SK-N-SH (cell line): ENCODE results near the gene MILR1. TPM values are rescaled to one million over a fixed set of nuclear protein-coding genes. Genes with fewer than 3 reads are reported as not detected.

Experiments used
- CTCF ChIA-PET: fragments of 300-600, 350-600 bp; formaldehyde crosslinking; extraction: SDS; loops from one replicate; lab custom pipeline; 2021; lab: Yijun Ruan, JAX
- POLR2A ChIA-PET: fragments of 350-600 bp; sonication (Branson Sonifier 250); formaldehyde crosslinking; extraction: SDS; loops from one replicate; lab custom pipeline; 2020; ENCODE audit warnings: antibody characterized with exemption, inconsistent platforms; lab: Yijun Ruan, JAX
- DNase-seq: peaks from one replicate; pipeline ENCODE4 v3.0.0; 2012
- H2AFZ ChIP-seq: fragments of 200-600 bp; sonication (generic); 2 replicates; pipeline ENCODE4 v1.8.1; 2016; ENCODE audit warnings: antibody characterized with exemption, mild to moderate bottlenecking, low read depth
- H3F3A ChIP-seq: fragments of 200-600 bp; sonication (generic); replicated peaks from 2 replicates; pipeline ENCODE3; 2016; ENCODE audit warnings: antibody characterized with exemption, mild to moderate bottlenecking; ENCODE audit not compliant: insufficient read depth
- H3K27ac ChIP-seq, 2 experiments: fragments of 200-500 bp in 1 of 2; fragments of 200-600 bp in 1 of 2; sonication (Bioruptor generic) in 1 of 2; sonication (generic), shearing (Covaris generic) in 1 of 2; 2 replicates each; pipeline versions ENCODE4 v1.5.1 to v1.6.1; 2014 to 2016; ENCODE audit warnings: low read depth in 2 of 2, inconsistent platforms in 1 of 2, low read length in 1 of 2, mild to moderate bottlenecking in 1 of 2, mixed read lengths in 1 of 2
- H3K27me3 ChIP-seq: fragments of 200-600 bp; sonication (generic), shearing (Covaris generic); 2 replicates; pipeline ENCODE4 v1.6.1; 2016; ENCODE audit warnings: mixed run types; ENCODE audit not compliant: insufficient read depth
- H3K36me3 ChIP-seq, 2 experiments: fragments of 200-500 bp in 1 of 2; fragments of 200-600 bp in 1 of 2; sonication (Bioruptor generic) in 1 of 2; sonication (generic) in 1 of 2; replicated peaks in 1 of 2; 2 replicates each; pipeline versions ENCODE3 to v1.5.1; 2014 to 2016; ENCODE audit warnings: low read length in 1 of 2, mild to moderate bottlenecking in 1 of 2; ENCODE audit not compliant: insufficient read depth in 2 of 2, control insufficient read depth in 1 of 2
- H3K4me1 ChIP-seq, 2 experiments: fragments of 200-500 bp in 1 of 2; fragments of 200-600 bp in 1 of 2; sonication (Bioruptor generic) in 1 of 2; sonication (generic), shearing (Covaris generic) in 1 of 2; 2 replicates each; pipeline versions ENCODE4 v1.5.1 to v1.6.1; 2014 to 2016; ENCODE audit warnings: low read depth in 1 of 2, low read length in 1 of 2, mixed run types in 1 of 2; ENCODE audit not compliant: insufficient read depth in 2 of 2, control insufficient read depth in 1 of 2
- H3K4me2 ChIP-seq: fragments of 200-600 bp; sonication (generic), shearing (Covaris generic); 2 replicates; pipeline ENCODE4 v1.6.1; 2017; ENCODE audit warnings: mixed run types
- H3K4me3 ChIP-seq, 2 experiments: fragments of 200-500 bp in 1 of 2; fragments of 200-600 bp in 1 of 2; sonication (Bioruptor generic) in 1 of 2; sonication (generic), shearing (Covaris generic) in 1 of 2; 2 replicates each; pipeline versions ENCODE4 v1.5.1 to v1.8.1; 2014 to 2016; ENCODE audit warnings: low read depth in 2 of 2, inconsistent platforms in 1 of 2, low read length in 1 of 2, mild to moderate bottlenecking in 1 of 2, mixed read lengths in 1 of 2, moderate library complexity in 1 of 2
- H3K79me2 ChIP-seq: fragments of 200-600 bp; sonication (generic); 2 replicates; pipeline ENCODE4 v1.8.1; 2017; ENCODE audit warnings: mild to moderate bottlenecking; ENCODE audit not compliant: insufficient read depth
- H3K9ac ChIP-seq: fragments of 200-600 bp; sonication (generic); 2 replicates; pipeline ENCODE4 v1.6.1; 2017; ENCODE audit warnings: mixed run types
- H3K9me2 ChIP-seq: fragments of 200-600 bp; sonication (generic); 2 replicates; pipeline ENCODE4 v1.6.1; 2017; ENCODE audit warnings: mixed run types
- H3K9me3 ChIP-seq: fragments of 200-600 bp; sonication (generic); 2 replicates; pipeline ENCODE4 v1.6.1; 2017; ENCODE audit warnings: mixed run types, mild to moderate bottlenecking, moderate library complexity
- H4K20me1 ChIP-seq: fragments of 200-600 bp; sonication (generic); 2 replicates; pipeline ENCODE4 v1.6.1; 2017; ENCODE audit warnings: mild to moderate bottlenecking, mixed run types; ENCODE audit not compliant: insufficient read depth
- CHD2 ChIP-seq: fragments of 150-350 bp; IDR thresholded peaks from 2 replicates; pipeline ENCODE4 v1.6.1; 2018; ENCODE audit warnings: low read length; ENCODE audit not compliant: partially characterized antibody
- ELF1 ChIP-seq: IDR thresholded peaks from 2 replicates; pipeline ENCODE4 v1.4.0; 2012
- EP300 ChIP-seq, 2 experiments: IDR thresholded peaks; 2 replicates each; pipeline versions ENCODE4 v1.4.0 to v1.6.1; 2012; ENCODE audit warnings: borderline replicate concordance in 1 of 2, low read depth in 1 of 2, low read length in 1 of 2
- JUND ChIP-seq: IDR thresholded peaks from 2 replicates; pipeline ENCODE4 v1.4.0; 2012
- MEF2A ChIP-seq: IDR thresholded peaks from 2 replicates; pipeline ENCODE4 v1.4.0; 2012; ENCODE audit warnings: low read depth, borderline replicate concordance
- NRF1 ChIP-seq: IDR thresholded peaks from 2 replicates; pipeline ENCODE4 v1.6.1; 2012; ENCODE audit warnings: low read depth, mild to moderate bottlenecking, low read length
- RFX5 ChIP-seq: IDR thresholded peaks from 2 replicates; pipeline ENCODE4 v1.6.1; 2012; ENCODE audit warnings: mild to moderate bottlenecking, improper control_type of control experiment, low read length
- YY1 ChIP-seq: IDR thresholded peaks from 2 replicates; pipeline ENCODE4 v1.4.0; 2012; ENCODE audit warnings: low read depth, mild to moderate bottlenecking
- WGBS: methylation state at CpG from one replicate; pipeline ENCODE4 v1.1.6; 2017; ENCODE audit warnings: low lambda C conversion rate; 5-methylcytosine and 5-hydroxymethylcytosine counted together
- polyA plus RNA-seq, 3 experiments: library from polyadenylated mRNA; depleted of rRNA; stranded (reverse); fragments of >200 nt; gene quantifications; 2 replicates each; pipeline ENCODE4 v1.2.3, GENCODE V29; 2012
- TF ChIP-seq, protein P1 (sequence below): fragments of 150-350 bp; IDR thresholded peaks from 2 replicates; pipeline ENCODE4 v1.6.1; 2017; ENCODE audit warnings: antibody characterized with exemption, low read length, low read depth, borderline replicate concordance
- TF ChIP-seq, protein P2 (sequence below): IDR thresholded peaks from 2 replicates; pipeline ENCODE4 v1.4.0; 2012; ENCODE audit warnings: low read depth, borderline replicate concordance
- TF ChIP-seq, protein P3 (sequence below): IDR thresholded peaks from 2 replicates; pipeline ENCODE4; 2012

MILR1 gene
- polyA plus RNA-seq, 1 of the 3 experiments (the other 2 are of a cell fraction) = 4.9 TPM

DNA sequence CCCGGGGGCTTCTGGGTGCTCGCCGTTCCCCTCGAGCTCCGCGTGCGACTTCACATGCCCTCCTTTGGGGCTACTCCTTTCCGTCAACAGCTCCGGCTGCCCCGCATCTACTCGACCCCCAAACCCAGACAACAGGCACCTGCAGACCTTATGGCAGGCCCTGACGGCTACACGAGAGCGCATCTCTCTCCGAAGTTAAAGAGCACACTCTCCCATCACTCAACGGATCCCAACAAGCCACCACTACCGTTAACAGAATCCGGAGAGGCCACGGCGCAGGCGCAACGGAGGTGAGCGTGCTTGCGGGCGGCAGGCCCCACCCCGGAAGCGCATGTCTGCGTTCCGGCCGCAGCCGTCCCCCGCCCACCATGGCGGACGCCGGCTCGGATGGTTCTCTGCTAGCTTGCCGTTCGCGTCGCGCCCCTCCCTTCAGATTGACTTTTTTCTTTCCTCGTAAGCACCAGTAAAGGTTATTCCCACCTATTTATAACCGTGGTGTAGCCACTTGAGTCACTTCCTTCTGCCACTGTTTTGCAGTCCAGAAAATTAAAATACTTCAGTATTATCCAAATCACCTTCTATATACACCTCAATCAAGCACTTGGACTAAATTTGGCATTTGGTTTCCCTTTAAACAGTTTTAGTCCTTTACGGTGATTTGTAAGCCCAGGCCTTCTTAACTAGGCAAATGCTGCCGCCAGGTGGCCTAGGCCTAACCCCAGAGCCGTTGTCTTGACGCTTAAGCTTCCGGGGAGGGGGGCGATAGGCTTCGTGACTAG lies 48.1 kb downstream of the MILR1 start, which contains the start of gene POLG2 (continued):
- TF ChIP-seq NRF1 (peak; percentile 96), CHD2 (peak; percentile 40), EP300 (IDR thresholded peaks at IDR 0.05; ENCODE audit: borderline replicate concordance in 1 of 2, low read depth in 1 of 2, low read length in 1 of 2) (no peak), JUND (peak; percentile 50; the same call in 1 of the 2 replicates), MEF2A (peak; percentile 13; the same call in 1 of the 2 replicates), RFX5 (no peak), ELF1 (peak; percentile 79; the same call in 1 of the 2 replicates)
- TF ChIP-seq, protein P1, sequence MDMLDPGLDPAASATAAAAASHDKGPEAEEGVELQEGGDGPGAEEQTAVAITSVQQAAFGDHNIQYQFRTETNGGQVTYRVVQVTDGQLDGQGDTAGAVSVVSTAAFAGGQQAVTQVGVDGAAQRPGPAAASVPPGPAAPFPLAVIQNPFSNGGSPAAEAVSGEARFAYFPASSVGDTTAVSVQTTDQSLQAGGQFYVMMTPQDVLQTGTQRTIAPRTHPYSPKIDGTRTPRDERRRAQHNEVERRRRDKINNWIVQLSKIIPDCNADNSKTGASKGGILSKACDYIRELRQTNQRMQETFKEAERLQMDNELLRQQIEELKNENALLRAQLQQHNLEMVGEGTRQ = no peak

DNA sequence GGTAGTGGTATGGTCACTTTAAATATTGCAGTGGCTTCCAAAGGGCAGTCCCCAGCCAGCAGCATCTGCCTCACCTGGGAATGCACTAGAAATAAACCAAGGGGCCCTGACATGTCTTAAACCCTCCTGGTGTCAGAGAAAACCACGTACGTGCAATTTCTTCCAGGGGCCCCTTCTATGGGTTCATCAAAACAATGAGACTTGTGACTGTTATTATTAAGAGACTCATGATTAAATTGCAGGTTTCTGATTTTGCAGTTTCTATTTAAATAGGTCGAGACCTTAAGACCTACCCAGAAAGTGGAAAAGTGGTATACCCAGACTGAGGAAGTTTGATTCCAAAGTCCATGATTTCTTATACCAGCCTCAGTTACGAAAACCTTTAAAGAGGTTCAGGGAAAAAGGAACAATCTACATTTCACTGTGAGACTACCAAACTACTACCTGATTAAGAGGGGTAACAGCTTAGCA lies 48.7 kb downstream of the MILR1 start:
- H3K4me1 ChIP-seq = peaks cover 27 to 33% of the 10 kb centered on the region in 2 experiments
- H3K9me2 ChIP-seq = no peaks in the 10 kb centered on the region
- ChIA-PET CTCF (interaction anchor here (0.7 to 13.6 kb wide), 12 partner anchors 7 to 279 kb away, joined by 3 to 122 read pairs (median 4); partner anchors contain the start of genes CEP95 and DDX5), POLR2A (interaction anchor here (0.5 to 4.2 kb wide), 7 partner anchors 9 to 147 kb away, joined by 3 to 140 read pairs (median 5); partner anchors contain the start of genes CEP95 and DDX5)
- H3K9me3 ChIP-seq = no peaks in the 10 kb centered on the region
- no peak overlapping the region for H2AFZ ChIP-seq
- H3K27me3 ChIP-seq = no peaks in the 10 kb centered on the region
- H3F3A ChIP-seq = peaks cover 60% of the 10 kb centered on the region
- 49% methylated on average over 4 of the region's 4 CpGs for WGBS
- peak overlapping the region; percentile 78 to 81 for H3K4me3 ChIP-seq
- peaks cover 55% of the 10 kb centered on the region for H4K20me1 ChIP-seq
- H3K79me2 ChIP-seq = peaks cover 76% of the 10 kb centered on the region
- H3K27ac ChIP-seq = peak overlapping the region; percentile 87 to 99
- TF ChIP-seq YY1 (no peak), EP300 (IDR thresholded peaks at IDR 0.05; ENCODE audit: borderline replicate concordance in 1 of 2, low read depth in 1 of 2, low read length in 1 of 2) (peak in 1 of 2 experiments; percentile 2; a peak in 1 of 4 replicates)
- TF ChIP-seq, protein P2, sequence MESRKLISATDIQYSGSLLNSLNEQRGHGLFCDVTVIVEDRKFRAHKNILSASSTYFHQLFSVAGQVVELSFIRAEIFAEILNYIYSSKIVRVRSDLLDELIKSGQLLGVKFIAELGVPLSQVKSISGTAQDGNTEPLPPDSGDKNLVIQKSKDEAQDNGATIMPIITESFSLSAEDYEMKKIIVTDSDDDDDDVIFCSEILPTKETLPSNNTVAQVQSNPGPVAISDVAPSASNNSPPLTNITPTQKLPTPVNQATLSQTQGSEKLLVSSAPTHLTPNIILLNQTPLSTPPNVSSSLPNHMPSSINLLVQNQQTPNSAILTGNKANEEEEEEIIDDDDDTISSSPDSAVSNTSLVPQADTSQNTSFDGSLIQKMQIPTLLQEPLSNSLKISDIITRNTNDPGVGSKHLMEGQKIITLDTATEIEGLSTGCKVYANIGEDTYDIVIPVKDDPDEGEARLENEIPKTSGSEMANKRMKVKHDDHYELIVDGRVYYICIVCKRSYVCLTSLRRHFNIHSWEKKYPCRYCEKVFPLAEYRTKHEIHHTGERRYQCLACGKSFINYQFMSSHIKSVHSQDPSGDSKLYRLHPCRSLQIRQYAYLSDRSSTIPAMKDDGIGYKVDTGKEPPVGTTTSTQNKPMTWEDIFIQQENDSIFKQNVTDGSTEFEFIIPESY = 0 out of 2 replicates have a peak, but pooled peaks have one; percentile 1
- TF ChIP-seq, protein P3, sequence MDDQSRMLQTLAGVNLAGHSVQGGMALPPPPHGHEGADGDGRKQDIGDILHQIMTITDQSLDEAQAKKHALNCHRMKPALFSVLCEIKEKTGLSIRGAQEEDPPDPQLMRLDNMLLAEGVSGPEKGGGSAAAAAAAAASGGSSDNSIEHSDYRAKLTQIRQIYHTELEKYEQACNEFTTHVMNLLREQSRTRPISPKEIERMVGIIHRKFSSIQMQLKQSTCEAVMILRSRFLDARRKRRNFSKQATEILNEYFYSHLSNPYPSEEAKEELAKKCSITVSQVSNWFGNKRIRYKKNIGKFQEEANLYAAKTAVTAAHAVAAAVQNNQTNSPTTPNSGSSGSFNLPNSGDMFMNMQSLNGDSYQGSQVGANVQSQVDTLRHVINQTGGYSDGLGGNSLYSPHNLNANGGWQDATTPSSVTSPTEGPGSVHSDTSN = peak; percentile 11; the same call in 1 of the 2 replicates
- DNase-seq = no peak
- H3K36me3 ChIP-seq = peaks cover 55 to 58% of the 10 kb centered on the region in 2 experiments
- peak overlapping the region; percentile 67 for H3K9ac ChIP-seq
- H3K4me2 ChIP-seq = peak overlapping the region; percentile 90
